Left lung (tissue), 10 donors: Measurements from ENCODE around the gene UBAC2. TPM values are rescaled to one million over a fixed set of nuclear protein-coding genes. Genes with fewer than 3 reads are reported as not detected.

Source experiments
- ATAC-seq: fragments of 200-7000 bp; cut with Tn5 transposase; one replicate; pipeline ENCODE4 v1.9.1; 2020; ENCODE audit warnings: moderate library complexity
- DNase-seq, 4 donors: peaks; one replicate each; pipeline ENCODE4 v3.0.0-alpha.2; 2013 to 2020
- H3K27ac ChIP-seq, 2 donors: fragments of 200-600 bp; sonication (generic) in 1 of 2; one replicate each; pipeline versions ENCODE4 v1.5.0 to v1.8.0; 2020 to 2021
- H3K27me3 ChIP-seq, 2 donors: fragments of 200-600 bp; sonication (generic) in 1 of 2; one replicate each; pipeline versions ENCODE4 v1.5.0 to v1.8.0; 2020 to 2021
- H3K36me3 ChIP-seq, 2 donors: fragments of 200-600 bp; sonication (generic) in 1 of 2; one replicate each; pipeline versions ENCODE4 v1.5.0 to v1.8.0; 2020 to 2021
- H3K4me1 ChIP-seq, 2 donors: fragments of 200-600 bp; one replicate each; pipeline ENCODE4 v1.8.0; 2021
- H3K4me3 ChIP-seq, 2 donors: fragments of 200-600 bp; sonication (generic) in 1 of 2; one replicate each; pipeline versions ENCODE4 v1.5.0 to v1.8.0; 2020 to 2021; ENCODE audit warnings: mild to moderate bottlenecking in 1 of 2
- H3K9me3 ChIP-seq, 2 donors: fragments of 200-600 bp; sonication (generic) in 1 of 2; one replicate each; pipeline versions ENCODE4 v1.5.0 to v1.8.0; 2020 to 2021
- CTCF ChIP-seq, 2 donors: fragments of 200-600 bp; sonication (generic) in 1 of 2; IDR thresholded peaks; one replicate each; pipeline versions ENCODE4 v1.5.0 to v1.8.0; 2021; ENCODE audit warnings: antibody characterized with exemption in 2 of 2
- intact Hi-C, 2 donors: fragments of 100-400 bp; cut with DNase I; formaldehyde crosslinking; loops; one replicate each; pipeline versions ENCODE4 v1.11.2 to v1.14.2; 2022
- polyA plus RNA-seq, 6 donors: library from polyadenylated mRNA; unstranded; fragments of 120-200 nt; gene quantifications; one replicate each; pipeline ENCODE4 v1.2.1, GENCODE V29; 2013; ENCODE audit not compliant: insufficient read length in 6 of 6
- total RNA-seq, 2 donors: library from RNA; stranded (reverse); fragmentation: NEBNext Ultra II Directional; extraction: Animal tissue kit (Norgen Biotek cat#: 25700); gene quantifications; one replicate each; pipeline ENCODE4 v1.2.1, GENCODE V29; 2021
- donor health status: DM: no; HTN: yes; CAD: no.
- donor health status: DM: no; HTN: no; CAD: no.

The UBAC2 gene
- total and polyA plus RNA-seq, 8 donors = 56.1 to 71.6 (median 66.4) TPM

DNA sequence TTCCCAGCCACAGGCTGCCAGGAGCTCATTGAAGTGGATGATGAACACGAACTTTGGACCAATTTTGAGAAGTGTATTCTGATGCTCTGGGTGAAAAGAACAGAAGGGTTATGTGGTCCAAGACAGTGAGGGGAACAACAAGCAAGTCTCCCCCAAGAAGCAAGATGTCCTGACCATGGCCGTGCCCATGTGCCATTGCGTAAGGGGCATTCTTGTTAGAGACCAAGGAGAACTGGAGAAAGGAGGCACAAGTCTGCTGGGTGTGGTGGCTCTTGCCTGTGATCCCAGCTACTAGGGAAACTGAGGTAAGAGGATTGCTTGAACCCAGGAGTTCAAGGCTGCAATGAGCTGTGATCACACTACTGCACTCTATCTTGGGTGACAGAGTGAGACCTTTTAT is 27.0 kb upstream of the UBAC2 start:
- intact Hi-C loops = no loop called here
- Histone ChIP-seq H3K9me3 (no peaks in the 10 kb centered on the region), H3K4me1 (peaks cover 0 to 13% of the 10 kb centered on the region in 2 donors), H3K36me3 (no peaks in the 10 kb centered on the region), H3K27ac (no peak overlapping the region), H3K4me3 (no peak overlapping the region), H3K27me3 (peaks cover 5 to 73% of the 10 kb centered on the region in 2 donors)
- no peak for ATAC-seq
- no peak for TF ChIP-seq CTCF (IDR thresholded peaks at IDR 0.05)
- no peak for DNase-seq

- intact Hi-C loops = loop anchor here in 1 of 2 donors (5.0 kb wide), 2 partner anchors 93 to 263 kb away; no protein-coding TSS in a partner anchor
- ATAC-seq = no peak
These were observed 26.0 kb upstream of the UBAC2 start for GRCh38 chr13:99174533-99175100.

DNA sequence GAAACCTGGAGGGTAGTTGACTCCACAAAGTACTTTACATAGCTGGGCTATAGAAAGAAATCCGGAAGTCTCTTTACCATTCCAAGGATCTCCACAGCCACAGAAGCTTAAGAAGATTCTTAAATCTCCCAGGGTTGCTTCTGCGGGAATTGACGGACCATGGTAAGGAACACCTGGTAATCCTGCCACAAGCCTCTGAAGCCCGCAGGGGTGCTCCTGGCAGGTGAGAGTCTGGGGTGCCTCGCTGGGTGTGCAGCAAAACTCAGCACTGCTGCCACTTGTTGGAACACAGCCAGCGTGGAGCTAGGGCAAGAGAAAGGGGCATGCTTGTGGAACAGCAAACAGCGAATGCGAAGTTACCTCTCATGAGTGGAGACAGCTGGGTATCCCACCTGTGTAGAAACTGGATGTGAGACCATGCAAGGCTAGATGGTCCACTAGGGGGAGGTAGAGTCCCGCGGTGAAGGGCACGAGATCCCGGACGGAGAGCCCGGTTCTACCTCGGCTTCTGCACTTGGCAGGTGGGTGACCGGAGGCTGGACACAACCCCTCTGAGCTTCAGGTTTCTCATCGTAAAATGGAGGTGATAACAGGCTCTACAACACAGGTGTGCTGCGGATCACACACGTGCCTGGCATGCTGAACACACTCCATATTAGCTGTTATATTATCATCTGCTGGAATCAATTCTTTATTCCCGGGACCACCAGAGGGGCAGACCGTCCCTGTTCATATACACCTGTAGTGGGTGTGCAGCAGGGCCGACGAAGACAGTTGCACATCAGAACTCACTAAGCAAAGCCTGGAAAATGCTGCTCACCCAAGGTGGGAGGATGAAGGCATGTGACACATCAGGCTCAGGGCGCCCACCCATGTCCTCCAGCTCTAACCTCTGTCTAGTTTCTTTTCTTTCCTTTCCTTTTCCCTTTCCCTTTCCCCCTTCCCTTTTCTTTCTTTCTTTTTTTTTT is 24.1 kb upstream of the UBAC2 start:
- peaks cover 0 to 22% of the 10 kb centered on the region in 2 donors for H3K4me1 ChIP-seq
- H3K9me3 ChIP-seq = no peaks in the 10 kb centered on the region
- H3K4me3 ChIP-seq = no peak overlapping the region
- no peaks in the 10 kb centered on the region for H3K36me3 ChIP-seq
- ATAC-seq (peak; percentile 99), DNase-seq (peak; percentile 44 to 83 (median 68))
- TF ChIP-seq CTCF (IDR thresholded peaks at IDR 0.05) = peak; percentile 89 to 95
- no peak overlapping the region for H3K27ac ChIP-seq
- intact Hi-C loops = loop anchor here in 1 of 2 donors (5.0 kb wide), 2 partner anchors 91 to 261 kb away; no protein-coding TSS in a partner anchor
- H3K27me3 ChIP-seq = peaks cover 5 to 55% of the 10 kb centered on the region in 2 donors

More at GRCh38 chr13:99174533-99175100, 26.0 kb upstream of the UBAC2 start:
- Histone ChIP-seq H3K36me3 (no peaks in the 10 kb centered on the region), H3K4me3 (no peak overlapping the region), H3K27ac (no peak overlapping the region), H3K9me3 (no peaks in the 10 kb centered on the region), H3K4me1 (peaks cover 0 to 22% of the 10 kb centered on the region in 2 donors), H3K27me3 (peaks cover 5 to 69% of the 10 kb centered on the region in 2 donors)
- no peak for TF ChIP-seq CTCF (IDR thresholded peaks at IDR 0.05)
- no peak for DNase-seq

DNA sequence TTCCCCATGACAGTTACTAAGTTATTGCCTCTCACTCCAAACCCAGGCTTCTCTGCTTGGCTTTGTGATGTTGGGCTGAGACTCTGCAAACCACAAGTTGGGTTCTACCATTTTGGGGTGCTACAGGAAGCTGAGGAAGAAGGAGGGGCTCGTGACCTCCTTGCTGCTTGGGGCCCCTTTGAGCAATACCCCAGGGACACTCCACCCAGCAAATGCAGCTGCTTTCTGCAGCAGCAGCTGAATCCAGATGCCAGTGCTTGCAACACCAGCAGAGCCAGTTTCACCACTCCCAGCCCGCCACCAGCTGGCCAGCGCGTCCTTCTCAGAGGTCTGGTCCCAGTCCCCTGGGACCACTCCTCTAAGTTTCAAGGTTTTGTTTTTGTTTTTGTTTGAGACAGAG is 22.0 kb upstream of the UBAC2 start:
- intact Hi-C loops = loop anchor here in 1 of 2 donors (5.0 kb wide), 2 partner anchors 89 to 259 kb away; no protein-coding TSS in a partner anchor
- Histone ChIP-seq H3K4me1 (peaks cover 0 to 22% of the 10 kb centered on the region in 2 donors), H3K27ac (no peak overlapping the region), H3K9me3 (peaks cover 0 to 17% of the 10 kb centered on the region in 2 donors), H3K4me3 (no peak overlapping the region), H3K27me3 (peaks cover 5 to 35% of the 10 kb centered on the region in 2 donors), H3K36me3 (no peaks in the 10 kb centered on the region)
- ATAC-seq (no peak), DNase-seq (no peak)
- TF ChIP-seq CTCF (IDR thresholded peaks at IDR 0.05) = no peak

GRCh38 chr13:99179460-99179859 is 21.2 kb upstream of the UBAC2 start:
- no peak overlapping the region for H3K4me3 ChIP-seq
- ATAC-seq (no peak), DNase-seq (no peak)
- TF ChIP-seq CTCF (IDR thresholded peaks at IDR 0.05) = no peak
- peaks cover 0 to 22% of the 10 kb centered on the region in 2 donors for H3K4me1 ChIP-seq
- H3K27ac ChIP-seq = no peak overlapping the region
- no peaks in the 10 kb centered on the region for H3K36me3 ChIP-seq
- H3K27me3 ChIP-seq = peaks cover 5 to 26% of the 10 kb centered on the region in 2 donors
- intact Hi-C loops = loop anchor here in 1 of 2 donors (5.0 kb wide), 2 partner anchors 88 to 258 kb away; no protein-coding TSS in a partner anchor
- H3K9me3 ChIP-seq = peaks cover 0 to 17% of the 10 kb centered on the region in 2 donors
